ENCODE results near the gene SNIP1. TPM values are rescaled to one million over a fixed set of nuclear protein-coding genes. Genes with fewer than 3 reads are reported as not detected.

SNIP1 gene
- total RNA-seq = 10 to 100 TPM; 18.3 to 21.8 TPM

- ChIA-PET CTCF (interaction anchor here (1.0 to 2.0 kb wide), 4 partner anchors 66 to 135 kb away, joined by 3 to 17 read pairs (median 3); no protein-coding TSS in a partner anchor), POLR2A (interaction anchor here (0.7 to 1.6 kb wide), 5 partner anchors 11 to 143 kb away, joined by 3 to 5 read pairs (median 3); no protein-coding TSS in a partner anchor)
- peak; percentile 94 for DNase-seq
- peaks cover 20% of the 10 kb centered on the region for H3K36me3 Mint-ChIP-seq (ENCODE audit: low read depth)
- peaks cover 2% of the 10 kb centered on the region for H3K9me3 Mint-ChIP-seq
- ATAC-seq = peak; percentile 92
- peaks cover 42% of the 10 kb centered on the region for H3K4me1 Mint-ChIP-seq (ENCODE audit: low read depth)
- H3K27me3 Mint-ChIP-seq = peaks cover 2% of the 10 kb centered on the region
- peak within 1 kb of the TSS; percentile 85 for H3K4me3 Mint-ChIP-seq
- intact Hi-C loops (cut with micrococcal nuclease) = loop anchor here (5.0 kb wide), 1 partner anchor 42 kb away; the partner anchor contains the start of gene MEAF6
- no peak for TF ChIP-seq CTCF (IDR thresholded peaks at IDR 0.05)
- H3K27ac Mint-ChIP-seq = peak within 1 kb of the TSS; percentile 91
Observed at GRCh38 chr1:37553927-37554808, at the start of gene SNIP1. Gene SNIP1, minus strand, starts transcription at chr1:37554293. Its CDS starts 64 bp downstream, at chr1:37554229.

GRCh38 chr1:37602750-37603694 is 48.9 kb upstream of the SNIP1 start:
- Mint-ChIP-seq H3K9me3 (no peaks in the 10 kb centered on the region), H3K27ac (no peak overlapping the region), H3K27me3 (peaks cover 11% of the 10 kb centered on the region), H3K4me1 (ENCODE audit: low read depth) (no peaks in the 10 kb centered on the region), H3K36me3 (ENCODE audit: low read depth) (no peaks in the 10 kb centered on the region), H3K4me3 (no peak overlapping the region)
- CTCF ChIA-PET = interaction anchor here (0.7 to 14.7 kb wide), 36 partner anchors 9 to 259 kb away, joined by 3 to 272 read pairs (median 4); partner anchors contain the start of genes MEAF6 and RSPO1
- DNase-seq (peak; percentile 34), ATAC-seq (peak; percentile 77)
- POLR2A ChIA-PET = interaction anchor here (1.2 kb wide), 1 partner anchor 78 kb away, joined by 4 read pairs; no protein-coding TSS in a partner anchor
- intact Hi-C loops (cut with micrococcal nuclease) = loop anchor here (2.0 kb wide), 1 partner anchor 80 kb away; no protein-coding TSS in a partner anchor
- peak; percentile 80 for TF ChIP-seq CTCF (IDR thresholded peaks at IDR 0.05)

GRCh38 chr1:37601441-37601840 is 47.3 kb upstream of the SNIP1 start:
- POLR2A ChIA-PET = no interaction called here
- CTCF ChIA-PET = interaction anchor here (1.0 to 14.7 kb wide), 6 partner anchors 13 to 214 kb away, joined by 3 to 272 read pairs (median 4); no protein-coding TSS in a partner anchor
- H3K4me1 Mint-ChIP-seq (ENCODE audit: low read depth) = peaks cover under 1% of the 10 kb centered on the region
- H3K27ac Mint-ChIP-seq = no peak overlapping the region
- no peak for TF ChIP-seq CTCF (IDR thresholded peaks at IDR 0.05)
- no peaks in the 10 kb centered on the region for H3K36me3 Mint-ChIP-seq (ENCODE audit: low read depth)
- DNase-seq (no peak), ATAC-seq (no peak)
- intact Hi-C loops (cut with micrococcal nuclease) = no loop called here
- H3K4me3 Mint-ChIP-seq = no peak overlapping the region
- H3K9me3 Mint-ChIP-seq = no peaks in the 10 kb centered on the region
- H3K27me3 Mint-ChIP-seq = peaks cover 11% of the 10 kb centered on the region

GRCh38 chr1:37599940-37600339 is 45.8 kb upstream of the SNIP1 start:
- Mint-ChIP-seq H3K4me1 (ENCODE audit: low read depth) (peaks cover 5% of the 10 kb centered on the region), H3K27me3 (peaks cover 11% of the 10 kb centered on the region), H3K9me3 (no peaks in the 10 kb centered on the region), H3K36me3 (ENCODE audit: low read depth) (peaks cover 5% of the 10 kb centered on the region), H3K27ac (no peak overlapping the region), H3K4me3 (no peak overlapping the region)
- ChIA-PET CTCF (interaction anchor here (1.1 to 14.7 kb wide), 3 partner anchors 12 to 79 kb away, joined by 3 to 272 read pairs (median 7); no protein-coding TSS in a partner anchor), POLR2A (interaction anchor here (0.8 kb wide), 1 partner anchor 122 kb away, joined by 3 read pairs; no protein-coding TSS in a partner anchor)
- ATAC-seq (no peak), DNase-seq (no peak)
- intact Hi-C loops (cut with micrococcal nuclease) = no loop called here
- no peak for TF ChIP-seq CTCF (IDR thresholded peaks at IDR 0.05)
